GM12873 (cell line): Measurements from ENCODE around the gene PREP.

Source experiments
- TF ChIP-seq, protein P1 (sequence below): IDR thresholded peaks from 2 replicates; pipeline ENCODE4 v1.5.1; 2012; ENCODE audit warnings: low read depth, mild to moderate bottlenecking, moderate library complexity, low read length, control low read depth; ENCODE audit not compliant: insufficient read depth; ENCODE audit errors: missing control alignments

PREP gene

DNA sequence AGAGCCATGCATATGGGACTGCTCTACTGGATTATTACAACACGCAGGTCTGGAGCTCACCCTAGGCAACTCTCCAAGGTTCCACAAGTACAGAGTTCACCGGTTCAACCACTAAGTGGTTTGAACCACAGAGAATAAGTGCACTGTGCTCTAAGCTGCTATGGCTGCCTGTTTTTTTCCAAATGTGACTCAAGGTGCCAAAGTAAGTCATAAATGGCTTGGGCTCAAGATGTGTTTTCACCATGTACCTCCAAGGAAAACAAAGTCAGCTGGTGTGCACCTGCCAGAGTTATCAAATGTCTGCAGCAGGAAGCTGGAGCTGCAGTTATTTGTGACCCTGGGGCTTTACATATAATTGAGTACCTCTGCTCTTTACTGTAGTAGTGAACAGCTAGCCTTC lies 76.7 kb downstream of the PREP start:
- TF ChIP-seq, protein P1, sequence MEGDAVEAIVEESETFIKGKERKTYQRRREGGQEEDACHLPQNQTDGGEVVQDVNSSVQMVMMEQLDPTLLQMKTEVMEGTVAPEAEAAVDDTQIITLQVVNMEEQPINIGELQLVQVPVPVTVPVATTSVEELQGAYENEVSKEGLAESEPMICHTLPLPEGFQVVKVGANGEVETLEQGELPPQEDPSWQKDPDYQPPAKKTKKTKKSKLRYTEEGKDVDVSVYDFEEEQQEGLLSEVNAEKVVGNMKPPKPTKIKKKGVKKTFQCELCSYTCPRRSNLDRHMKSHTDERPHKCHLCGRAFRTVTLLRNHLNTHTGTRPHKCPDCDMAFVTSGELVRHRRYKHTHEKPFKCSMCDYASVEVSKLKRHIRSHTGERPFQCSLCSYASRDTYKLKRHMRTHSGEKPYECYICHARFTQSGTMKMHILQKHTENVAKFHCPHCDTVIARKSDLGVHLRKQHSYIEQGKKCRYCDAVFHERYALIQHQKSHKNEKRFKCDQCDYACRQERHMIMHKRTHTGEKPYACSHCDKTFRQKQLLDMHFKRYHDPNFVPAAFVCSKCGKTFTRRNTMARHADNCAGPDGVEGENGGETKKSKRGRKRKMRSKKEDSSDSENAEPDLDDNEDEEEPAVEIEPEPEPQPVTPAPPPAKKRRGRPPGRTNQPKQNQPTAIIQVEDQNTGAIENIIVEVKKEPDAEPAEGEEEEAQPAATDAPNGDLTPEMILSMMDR, result no peak

DNA sequence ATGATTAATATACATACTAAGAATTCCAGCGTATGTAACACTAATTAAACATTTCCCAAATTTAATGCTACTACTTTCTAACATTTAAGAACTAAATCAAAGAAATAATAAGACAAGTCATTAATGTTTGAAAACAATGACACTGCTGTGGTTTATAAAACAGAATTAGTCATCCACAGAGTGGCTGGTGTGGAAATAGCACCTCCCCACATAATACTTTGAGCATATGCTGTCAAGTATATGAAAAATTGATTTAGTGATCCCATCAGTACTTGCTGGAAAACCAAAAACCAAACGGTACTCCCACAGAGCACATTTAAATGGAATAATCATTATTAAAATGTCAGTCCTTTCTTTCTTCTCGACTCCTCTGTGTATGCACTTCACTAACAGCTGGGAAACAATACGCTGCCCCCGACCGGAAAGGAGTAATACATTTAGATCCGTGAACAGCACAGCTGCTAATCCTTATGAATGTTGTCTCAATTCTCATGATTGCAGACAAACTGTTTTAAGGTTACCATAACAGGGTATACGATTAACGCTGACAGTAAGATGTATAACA lies 78.4 kb downstream of the PREP start:
- TF ChIP-seq, protein P1, result no peak

DNA sequence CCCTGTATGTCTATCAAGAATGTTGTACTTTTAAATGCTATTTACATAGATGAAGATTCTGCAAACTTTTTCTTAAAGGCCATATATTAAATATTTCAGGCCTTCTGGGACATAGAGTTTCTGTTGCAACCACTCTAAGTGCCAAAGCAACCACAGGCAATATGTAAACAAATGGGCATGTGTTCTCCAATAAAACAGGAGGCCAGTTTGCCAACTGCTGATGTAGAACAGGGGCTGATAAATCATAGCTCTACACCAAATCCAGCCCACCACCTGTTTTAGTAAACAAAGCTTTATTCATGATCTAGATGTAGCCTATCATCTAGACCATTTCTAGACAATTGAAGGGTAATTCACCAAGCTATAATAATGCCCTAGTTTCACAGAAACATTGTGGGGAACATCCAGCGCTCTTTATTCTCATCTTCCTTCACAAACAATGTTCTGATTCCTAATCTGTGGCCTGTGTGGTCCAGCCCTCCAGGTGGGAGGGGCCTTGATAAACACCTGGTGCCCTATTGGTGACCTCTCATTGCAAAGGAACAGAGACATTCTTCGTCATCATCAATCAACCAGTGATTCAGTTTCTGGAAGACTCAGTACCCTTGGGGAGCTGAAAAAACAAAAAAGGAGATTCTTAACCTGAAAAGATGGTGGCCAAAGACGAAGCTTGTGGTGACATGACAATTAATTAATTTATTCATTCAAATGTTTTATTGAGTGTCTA lies 80.2 kb downstream of the PREP start:
- TF ChIP-seq, protein P1, result no peak

DNA sequence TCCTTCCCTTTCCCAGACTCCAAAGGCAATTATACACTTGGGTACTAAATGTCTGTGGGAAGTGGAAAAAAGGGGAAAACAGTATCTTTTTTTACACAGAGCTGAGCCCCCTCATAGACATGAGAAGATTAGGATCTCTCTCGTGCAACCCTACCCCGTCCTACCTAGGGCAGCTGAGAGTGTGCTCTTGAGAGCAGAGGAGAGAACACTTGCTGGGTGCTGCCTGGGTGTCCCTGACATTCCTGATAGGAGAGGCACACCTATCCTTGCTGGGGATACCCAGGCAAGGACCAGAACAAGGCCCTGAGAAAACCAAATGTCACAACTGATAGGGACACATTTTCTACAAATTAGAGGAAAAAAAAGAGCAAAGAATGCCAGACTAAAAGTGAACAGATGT lies 81.2 kb downstream of the PREP start:
- TF ChIP-seq, protein P1, result no peak

DNA sequence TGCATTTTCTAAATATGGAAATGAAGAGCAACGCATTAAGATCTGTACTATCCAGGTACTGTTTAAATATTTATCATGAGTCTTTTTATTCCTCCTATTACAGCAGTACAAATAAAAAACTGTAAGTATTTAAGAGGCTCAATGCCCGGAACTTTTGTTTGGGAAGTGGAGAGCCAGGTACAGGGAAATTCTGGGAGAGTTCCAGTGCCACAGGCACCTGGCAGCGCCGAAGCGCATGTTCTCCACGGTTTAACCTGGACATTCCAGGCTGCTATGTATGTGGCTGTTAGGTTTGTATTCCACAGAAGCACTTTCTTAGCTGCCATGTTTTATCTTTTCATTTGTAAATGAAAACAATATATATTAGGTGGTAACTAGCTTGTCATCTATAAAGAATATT lies 81.7 kb downstream of the PREP start:
- TF ChIP-seq, protein P1, result no peak

DNA sequence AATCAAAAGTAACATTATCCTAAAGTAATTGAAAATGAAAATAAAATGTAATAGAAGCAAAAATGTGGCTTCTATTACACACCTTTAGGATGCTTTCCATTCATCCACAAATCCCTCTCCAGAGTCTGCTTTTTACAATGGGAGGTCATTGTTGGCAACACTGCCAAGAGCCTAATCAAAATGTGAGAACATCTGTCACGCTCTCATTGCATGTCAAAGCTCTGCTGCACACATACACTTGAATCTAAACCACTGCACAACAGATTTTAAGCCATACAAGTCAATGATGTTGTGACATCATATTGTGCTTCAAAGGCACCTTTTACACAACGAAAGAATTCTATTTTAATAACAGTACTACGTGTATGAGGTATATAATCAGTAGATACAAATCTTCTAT lies 82.1 kb downstream of the PREP start:
- TF ChIP-seq, protein P1, result no peak

DNA sequence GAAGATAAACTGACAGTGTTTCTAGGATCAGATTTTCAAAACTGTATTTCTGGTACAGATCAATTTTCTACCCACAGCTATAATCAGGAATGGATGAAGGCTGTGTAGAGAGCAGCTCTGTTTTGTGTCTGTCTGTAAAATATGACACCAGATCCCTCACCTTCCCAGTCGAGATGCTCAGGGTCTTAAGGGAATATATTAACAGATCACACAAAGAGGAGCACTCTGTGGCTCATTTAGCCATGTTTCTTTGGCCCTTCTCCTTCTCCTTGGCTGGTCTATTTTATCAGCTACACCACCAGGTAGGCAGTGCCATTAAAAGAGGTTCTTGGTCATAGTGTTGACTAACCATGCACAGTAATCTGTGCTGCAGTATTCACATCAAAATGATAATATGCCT lies 82.6 kb downstream of the PREP start:
- TF ChIP-seq, protein P1, result no peak
